GM12892 (cell line): ENCODE results near the gene RASSF8.

ENCODE experiments used
- POLR2A ChIP-seq: IDR thresholded peaks from 2 replicates; pipeline ENCODE4 v1.6.1; 2011; ENCODE audit warnings: low read depth, low read length, control low read depth
- POLR2AphosphoS5 ChIP-seq: IDR thresholded peaks from 2 replicates; pipeline ENCODE4 v1.6.1; 2011; ENCODE audit warnings: low read depth, low read length, control low read depth

- TF ChIP-seq POLR2AphosphoS5 (no peak), POLR2A (no peak)
These were observed 68.2 kb downstream of the RASSF8 start for GRCh38 chr12:26026713-26027112.
